Testis (tissue), 3 donors: Measurements from ENCODE around the gene TCTA. TPM values are rescaled to one million over a fixed set of nuclear protein-coding genes. Genes with fewer than 3 reads are reported as not detected.
"Not testable (repeated sequence)": the region's sequence is repeated elsewhere in the genome, so short reads cannot be mapped to it uniquely, and the experiment has no call there.

Source experiments
- DNase-seq: peaks from one replicate; pipeline ENCODE4 v3.0.0-alpha.2; 2019
- H3K27ac ChIP-seq, 2 donors: fragments of 200-600 bp; sonication (generic); one replicate each; pipeline ENCODE4 v1.5.1; 2019
- H3K27me3 ChIP-seq: fragments of 200-600 bp; sonication (generic); one replicate; pipeline ENCODE4 v1.5.1; 2019
- H3K36me3 ChIP-seq: fragments of 200-600 bp; sonication (generic); one replicate; pipeline ENCODE4 v1.5.1; 2017; ENCODE audit warnings: low read depth; ENCODE audit errors: missing control alignments
- H3K4me1 ChIP-seq: fragments of 200-600 bp; sonication (generic); one replicate; pipeline ENCODE4 v1.5.1; 2019
- H3K4me3 ChIP-seq, 2 donors: fragments of 200-600 bp; sonication (generic); one replicate each; pipeline ENCODE4 v1.5.1; 2017 to 2019
- H3K9me3 ChIP-seq: fragments of 200-600 bp; sonication (generic); one replicate; pipeline ENCODE4 v1.5.1; 2017
- POLR2A ChIP-seq: fragments of 450-650 bp; IDR thresholded peaks from one replicate; pipeline ENCODE4 v1.6.1; 2017; ENCODE audit warnings: antibody characterized with exemption, mild to moderate bottlenecking, moderate library complexity
- WGBS, 2 donors: methylation state at CpG; one replicate each; pipeline ENCODE4 v1.1.5; 2018; 5-methylcytosine and 5-hydroxymethylcytosine counted together
- intact Hi-C: fragments of 100-400 bp; cut with DNase I; formaldehyde crosslinking; loops from one replicate; pipeline ENCODE4 v1.15.1; 2023; ENCODE audit warnings: low total_unique reads
- polyA plus RNA-seq: library from polyadenylated mRNA; stranded (reverse); fragments of 350-450 nt; fragmentation: Illumina TruSeq; extraction: RNeasy Lipid Tissue Mini Kit (QIAGEN cat#74804); gene quantifications from one replicate; pipeline ENCODE4 v1.2.3, GENCODE V29; 2014; ENCODE audit warnings: low read depth, low replicate concordance; ENCODE audit not compliant: insufficient read depth
- total RNA-seq, 2 donors: library from RNA; depleted of rRNA; stranded (reverse); fragments of >200 nt; gene quantifications; one replicate each; pipeline ENCODE4 v1.2.3, GENCODE V29; 2016
- TF ChIP-seq, protein P1 (sequence below), 3 experiments: fragments of 450-650 bp in 2 of 3; fragments of 200-600 bp in 1 of 3; sonication (generic) in 1 of 3; IDR thresholded peaks; one replicate each; pipeline ENCODE4 v1.5.1; 2016 to 2019; ENCODE audit warnings: antibody characterized with exemption in 3 of 3, mild to moderate bottlenecking in 2 of 3, moderate library complexity in 1 of 3

Gene TCTA
- total and polyA plus RNA-seq, 3 donors from 2014 or later, result 31.6 to 36.1 (median 33.6) TPM

DNA sequence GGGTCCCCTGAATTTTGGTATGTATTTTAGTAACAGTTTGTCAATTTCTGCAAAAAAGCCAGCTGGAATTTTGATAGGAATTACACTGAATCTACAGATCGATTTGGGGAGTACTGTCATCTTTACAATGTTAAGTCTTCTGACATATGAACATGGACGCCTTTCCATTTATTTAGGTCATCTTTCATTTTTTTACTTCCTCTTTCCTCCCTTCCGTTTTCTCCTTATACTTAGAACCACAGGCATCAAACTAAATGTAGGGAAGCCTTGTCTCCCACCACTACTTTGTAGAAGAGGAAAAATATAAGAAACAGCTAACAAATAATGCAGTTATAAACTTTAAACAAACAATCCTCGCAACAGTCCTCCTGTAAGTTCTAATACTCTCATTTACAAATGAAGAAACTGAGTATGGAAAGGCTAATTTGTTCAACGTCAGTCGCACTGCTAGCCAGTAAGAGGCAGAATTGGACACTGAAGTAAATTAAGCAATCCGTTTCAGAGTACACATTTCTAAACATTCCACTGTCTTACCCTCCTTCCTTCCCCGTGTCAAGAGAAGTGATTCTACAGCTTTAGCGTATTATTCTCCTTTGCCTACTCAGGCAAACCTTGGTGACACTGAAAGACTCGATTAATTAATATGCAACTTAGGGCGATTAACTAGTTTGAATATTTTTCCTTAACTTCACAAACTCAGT, 26.0 kb upstream of the TCTA start:
- H3K4me1 ChIP-seq, result peaks cover 3% of the 10 kb centered on the region

DNA sequence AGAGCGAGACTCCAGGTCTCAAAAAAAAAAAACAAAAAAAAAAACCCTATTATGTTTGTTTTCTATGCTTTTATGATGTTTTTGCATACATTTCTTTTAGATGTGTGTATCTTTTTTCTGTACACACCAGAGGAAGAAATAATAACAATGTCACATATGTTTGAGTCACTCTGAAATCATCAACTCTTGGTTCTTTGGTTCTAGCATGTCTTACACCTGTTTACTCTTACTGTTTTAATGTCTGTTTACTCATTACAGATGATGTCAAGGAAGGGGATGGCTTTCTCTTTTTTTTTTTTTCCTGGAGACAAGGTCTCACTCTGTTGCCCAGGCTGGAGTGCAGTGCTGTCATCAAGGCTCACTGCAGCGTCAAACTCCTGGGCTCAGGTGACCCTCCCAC, 24.5 kb upstream of the TCTA start:
- no peak for DNase-seq
- Histone ChIP-seq H3K36me3 (no peaks in the 10 kb centered on the region), H3K27ac (no peak overlapping the region), H3K27me3 (no peaks in the 10 kb centered on the region), H3K4me1 (peaks cover 3% of the 10 kb centered on the region), H3K4me3 (no peak overlapping the region), H3K9me3 (no peaks in the 10 kb centered on the region)
- WGBS, 2 donors, result 86 to 92% methylated on average over 2 of the region's 2 CpGs
- intact Hi-C loops, result no loop called here
- TF ChIP-seq POLR2A, result no peak

More for the DNA sequence above, 26.0 kb upstream of the TCTA start:
- no peaks in the 10 kb centered on the region for H3K36me3 ChIP-seq
- intact Hi-C loops, result no loop called here
- H3K27ac ChIP-seq, result no peak overlapping the region
- H3K27me3 ChIP-seq, result no peaks in the 10 kb centered on the region
- no peak overlapping the region for H3K4me3 ChIP-seq
- WGBS, 2 donors, result 81 to 84% methylated on average over 11 of the region's 11 CpGs
- DNase-seq, result no peak
- TF ChIP-seq, protein P1, sequence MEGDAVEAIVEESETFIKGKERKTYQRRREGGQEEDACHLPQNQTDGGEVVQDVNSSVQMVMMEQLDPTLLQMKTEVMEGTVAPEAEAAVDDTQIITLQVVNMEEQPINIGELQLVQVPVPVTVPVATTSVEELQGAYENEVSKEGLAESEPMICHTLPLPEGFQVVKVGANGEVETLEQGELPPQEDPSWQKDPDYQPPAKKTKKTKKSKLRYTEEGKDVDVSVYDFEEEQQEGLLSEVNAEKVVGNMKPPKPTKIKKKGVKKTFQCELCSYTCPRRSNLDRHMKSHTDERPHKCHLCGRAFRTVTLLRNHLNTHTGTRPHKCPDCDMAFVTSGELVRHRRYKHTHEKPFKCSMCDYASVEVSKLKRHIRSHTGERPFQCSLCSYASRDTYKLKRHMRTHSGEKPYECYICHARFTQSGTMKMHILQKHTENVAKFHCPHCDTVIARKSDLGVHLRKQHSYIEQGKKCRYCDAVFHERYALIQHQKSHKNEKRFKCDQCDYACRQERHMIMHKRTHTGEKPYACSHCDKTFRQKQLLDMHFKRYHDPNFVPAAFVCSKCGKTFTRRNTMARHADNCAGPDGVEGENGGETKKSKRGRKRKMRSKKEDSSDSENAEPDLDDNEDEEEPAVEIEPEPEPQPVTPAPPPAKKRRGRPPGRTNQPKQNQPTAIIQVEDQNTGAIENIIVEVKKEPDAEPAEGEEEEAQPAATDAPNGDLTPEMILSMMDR (IDR thresholded peaks at IDR 0.05), result no peak
- no peak for TF ChIP-seq POLR2A
- H3K9me3 ChIP-seq, result no peaks in the 10 kb centered on the region

DNA sequence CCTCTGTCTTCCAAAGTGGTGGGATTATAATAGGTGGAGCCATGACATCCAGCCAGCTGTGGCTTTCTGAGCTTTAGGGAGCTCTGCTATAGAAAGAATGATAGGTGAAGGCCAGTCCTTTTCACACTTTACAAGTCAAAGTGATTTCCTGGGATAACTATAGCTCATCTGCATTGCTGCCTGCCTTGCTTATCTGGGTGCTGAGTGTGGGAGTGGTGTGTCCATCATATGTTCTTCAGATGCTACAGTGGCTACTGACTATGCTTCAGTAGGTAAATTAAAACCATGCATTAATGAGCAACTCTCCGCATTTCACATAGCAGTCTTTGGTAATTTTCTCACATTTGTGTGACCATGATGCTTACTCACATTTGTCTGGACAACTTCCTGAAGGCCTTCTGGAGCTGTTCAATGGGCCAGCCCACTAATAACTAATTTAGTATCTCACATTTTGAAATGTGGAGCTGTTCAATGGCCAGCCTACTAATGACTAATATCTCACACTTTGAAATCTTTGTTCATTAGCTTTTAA, 23.9 kb upstream of the TCTA start:
- TF ChIP-seq, protein P1 (IDR thresholded peaks at IDR 0.05), result no peak
- no peak for TF ChIP-seq POLR2A
- DNase-seq, result no peak
- Histone ChIP-seq H3K4me1 (peaks cover 3% of the 10 kb centered on the region), H3K27ac (no peak overlapping the region), H3K9me3 (no peaks in the 10 kb centered on the region), H3K27me3 (no peaks in the 10 kb centered on the region), H3K36me3 (no peaks in the 10 kb centered on the region), H3K4me3 (no peak overlapping the region)
- intact Hi-C loops, result no loop called here
- WGBS, 2 donors, result 83 to 100% methylated on average over 1 of the region's 1 CpG

DNA sequence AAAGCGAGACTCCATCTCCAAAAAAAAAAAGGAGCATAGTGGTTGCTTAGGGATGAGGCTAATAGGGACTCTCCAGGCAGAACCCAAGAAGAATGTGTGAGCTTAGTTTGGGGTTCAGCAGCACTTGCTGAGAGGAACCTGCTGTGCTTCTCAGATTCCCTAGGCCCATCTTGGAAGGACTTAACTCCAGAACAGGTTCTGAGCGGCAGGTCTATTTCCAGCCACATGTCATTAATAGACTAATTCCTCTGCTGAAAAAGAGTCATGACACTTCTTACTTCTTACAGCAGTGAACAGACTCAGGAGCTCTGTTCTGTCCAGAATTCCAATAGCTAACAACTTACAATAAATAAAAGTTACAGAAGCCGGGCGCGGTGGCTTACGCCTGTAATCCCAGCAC, 22.9 kb upstream of the TCTA start:
- Histone ChIP-seq H3K4me1 (no peaks in the 10 kb centered on the region), H3K9me3 (no peaks in the 10 kb centered on the region), H3K27me3 (no peaks in the 10 kb centered on the region), H3K36me3 (no peaks in the 10 kb centered on the region), H3K27ac (no peak overlapping the region), H3K4me3 (no peak overlapping the region)
- 95 to 97% methylated on average over 6 of the region's 6 CpGs for WGBS, 2 donors
- TF ChIP-seq POLR2A, result no peak
- TF ChIP-seq, protein P1 (IDR thresholded peaks at IDR 0.05), result no peak
- intact Hi-C loops, result no loop called here
- DNase-seq, result no peak

DNA sequence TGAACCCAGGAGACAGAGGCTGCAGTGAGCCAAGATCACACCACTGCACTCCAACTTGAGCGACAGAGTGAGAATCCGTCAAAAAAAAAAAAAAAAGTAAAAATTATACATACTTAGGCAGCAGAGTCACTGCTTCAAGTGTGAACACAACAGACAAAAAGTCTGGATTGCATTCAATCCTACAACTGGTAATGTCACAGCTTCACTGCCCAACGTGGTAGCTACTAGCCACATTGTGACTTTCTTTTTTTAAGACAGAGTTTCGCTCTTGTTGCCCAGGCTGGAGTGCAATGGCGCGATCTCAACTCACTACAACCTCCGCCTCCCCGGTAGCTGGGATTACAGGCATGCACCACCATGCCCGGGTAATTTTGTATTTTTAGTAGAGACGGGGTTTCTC, 20.9 kb upstream of the TCTA start:
- H3K4me1 ChIP-seq, intact Hi-C loops, DNase-seq, H3K9me3 ChIP-seq, H3K27me3 ChIP-seq, H3K27ac ChIP-seq, H3K36me3 ChIP-seq, H3K4me3 ChIP-seq: not testable (repeated sequence)
- 81 to 93% methylated on average over 10 of the region's 10 CpGs for WGBS, 2 donors

DNA sequence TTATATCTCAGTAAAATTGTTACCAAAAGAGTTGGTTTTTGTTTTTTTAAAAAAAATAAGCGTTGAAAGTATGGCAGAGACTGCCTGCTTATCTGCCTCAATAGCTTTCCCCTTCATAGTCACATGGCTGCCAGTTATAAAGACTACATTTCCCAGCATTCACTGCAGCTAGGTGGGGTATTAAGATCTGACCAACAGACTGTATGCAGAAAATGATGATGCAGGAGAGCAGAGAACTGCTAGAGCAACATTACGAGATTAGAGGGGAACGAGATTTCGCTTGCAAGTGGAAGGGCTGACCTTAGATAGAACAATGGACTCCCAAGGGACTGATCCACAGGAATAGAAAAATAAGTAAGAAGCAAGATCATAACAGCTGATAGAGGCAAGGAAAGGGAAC, 14.8 kb upstream of the TCTA start:
- H3K36me3 ChIP-seq, result no peaks in the 10 kb centered on the region
- H3K4me3 ChIP-seq, result no peak overlapping the region
- 32 to 39% methylated on average over 4 of the region's 4 CpGs for WGBS, 2 donors
- H3K27ac ChIP-seq, result no peak overlapping the region
- TF ChIP-seq, protein P1 (IDR thresholded peaks at IDR 0.05), result no peak
- no peak for TF ChIP-seq POLR2A
- no peaks in the 10 kb centered on the region for H3K27me3 ChIP-seq
- intact Hi-C loops, result no loop called here
- no peak for DNase-seq
- H3K4me1 ChIP-seq, result peaks cover 15% of the 10 kb centered on the region
- H3K9me3 ChIP-seq, result no peaks in the 10 kb centered on the region
